ENCODE measurements around the gene PNMA8A. TPM values are rescaled to one million over a fixed set of nuclear protein-coding genes. Genes with fewer than 3 reads are reported as not detected.
"Not testable (repeated sequence)": the region's sequence is repeated elsewhere in the genome, so short reads cannot be mapped to it uniquely, and the experiment has no call there.

PNMA8A gene
- polyA plus RNA-seq, 12 donors: 18.6 to 55.2 (median 40.1) TPM; not detected in 1

GRCh38 chr19:46471811-46472543 is 614 bp upstream of the PNMA8A start:
- no peak for DNase-seq

- DNase-seq: no peak
Measured at GRCh38 chr19:46470376-46470775, 987 bp downstream of the PNMA8A start.

- DNase-seq: no peak
Measured at GRCh38 chr19:46469541-46470185, 1.7 kb downstream of the PNMA8A start.

- DNase-seq: peak; percentile 77
Measured at GRCh38 chr19:46466536-46467196, 4.7 kb downstream of the PNMA8A start.

- no peak for DNase-seq
Measured at GRCh38 chr19:46463516-46463915, 7.8 kb downstream of the PNMA8A start.

GRCh38 chr19:46461537-46461936 is 9.8 kb downstream of the PNMA8A start:
- DNase-seq: no peak

GRCh38 chr19:46460981-46461380 is 10.4 kb downstream of the PNMA8A start:
- DNase-seq: no peak

GRCh38 chr19:46460055-46460454 is 11.3 kb downstream of the PNMA8A start:
- no peak for DNase-seq

GRCh38 chr19:46456930-46457329 is 14.4 kb downstream of the PNMA8A start:
- no peak for DNase-seq

GRCh38 chr19:46454244-46454643 is 17.1 kb downstream of the PNMA8A start:
- no peak for DNase-seq

- DNase-seq: no peak
Measured at GRCh38 chr19:46453661-46454060, 17.7 kb downstream of the PNMA8A start.

- no peak for DNase-seq
Measured at GRCh38 chr19:46452186-46452585, 19.2 kb downstream of the PNMA8A start.

- DNase-seq: no peak
Measured at GRCh38 chr19:46451352-46451751, 20.0 kb downstream of the PNMA8A start.

GRCh38 chr19:46450737-46451136 is 20.6 kb downstream of the PNMA8A start:
- no peak for DNase-seq

GRCh38 chr19:46449228-46449627 is 22.1 kb downstream of the PNMA8A start:
- no peak for DNase-seq

GRCh38 chr19:46448601-46449000 is 22.8 kb downstream of the PNMA8A start:
- DNase-seq: no peak

GRCh38 chr19:46447824-46448223 is 23.5 kb downstream of the PNMA8A start:
- no peak for DNase-seq

GRCh38 chr19:46447006-46447405 is 24.4 kb downstream of the PNMA8A start:
- no peak for DNase-seq

GRCh38 chr19:46446021-46446420 is 25.3 kb downstream of the PNMA8A start:
- DNase-seq: no peak

GRCh38 chr19:46442808-46443450 is 28.4 kb downstream of the PNMA8A start:
- peak; percentile 63 for DNase-seq

GRCh38 chr19:46441866-46442265 is 29.5 kb downstream of the PNMA8A start:
- DNase-seq: no peak

GRCh38 chr19:46435689-46436088 is 35.7 kb downstream of the PNMA8A start:
- DNase-seq: not testable (repeated sequence)

Measured in muscle of arm (tissue), 12 donors.